IPS DF 6.9 (cell line): Measurements from ENCODE around the gene AKT3.
A peak's percentile ranks its signal among the peaks of the same experiment; 100 is the strongest.

Source experiments
- DNase-seq: peaks from one replicate; pipeline ENCODE4 v3.0.0-alpha.2; 2013; ENCODE audit warnings: low read depth, low spot score
- H3K27ac ChIP-seq: one replicate; pipeline ENCODE4 v1.5.1; 2013; ENCODE audit warnings: low read length, control low read depth
- H3K27me3 ChIP-seq: 2 replicates; pipeline ENCODE4 v1.6.1; 2013; ENCODE audit warnings: mild to moderate bottlenecking, low read length; ENCODE audit not compliant: control insufficient read depth, insufficient read depth
- H3K36me3 ChIP-seq: 2 replicates; pipeline ENCODE4 v1.6.1; 2013; ENCODE audit warnings: low read length; ENCODE audit not compliant: control insufficient read depth, insufficient read depth
- H3K4me1 ChIP-seq: 2 replicates; pipeline ENCODE4 v1.6.1; 2013; ENCODE audit warnings: low read length; ENCODE audit not compliant: control insufficient read depth, insufficient read depth
- H3K4me3 ChIP-seq: 2 replicates; pipeline ENCODE4 v1.5.1; 2013; ENCODE audit warnings: mild to moderate bottlenecking, low read length
- H3K9me3 ChIP-seq: 2 replicates; pipeline ENCODE4 v1.6.1; 2013; ENCODE audit warnings: low read length, inconsistent platforms; ENCODE audit not compliant: control insufficient read depth, insufficient read depth
- WGBS: extraction: QIAGEN DNeasy Blood & Tissue Kit; methylation state at CpG from one replicate; pipeline ENCODE4 v1.1.7; 2013; ENCODE audit warnings: mixed read lengths, missing lambda C conversion rate; ENCODE audit not compliant: insufficient read length, insufficient coverage; 5-methylcytosine and 5-hydroxymethylcytosine counted together

AKT3 gene

DNA sequence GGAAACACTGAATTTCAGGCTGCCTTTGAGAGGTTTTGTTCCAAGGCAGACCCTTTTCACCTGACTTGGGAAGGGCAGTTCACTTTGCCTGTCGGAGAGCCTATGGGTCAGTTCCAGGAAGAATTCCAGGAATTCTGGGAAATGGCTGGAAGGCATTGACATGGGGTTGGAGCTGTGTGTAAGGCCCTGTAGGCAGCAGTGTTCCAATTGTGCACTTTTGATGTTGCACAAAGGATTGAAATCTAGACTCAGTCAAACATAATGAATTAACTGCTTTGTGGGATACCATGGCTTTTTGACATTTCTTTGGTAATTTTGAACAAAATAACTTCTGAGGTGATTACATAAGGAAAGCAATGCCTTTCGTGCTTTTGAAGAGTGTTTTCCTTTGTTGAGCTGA is 409.6 kb downstream of the AKT3 start:
- Histone ChIP-seq H3K4me1 (0 out of 2 replicates have a peak, but pooled peaks cover 2% of the 10 kb centered on the region), H3K36me3 (no peaks in the 10 kb centered on the region), H3K9me3 (no peaks in the 10 kb centered on the region), H3K4me3 (no peak overlapping the region), H3K27me3 (no peaks in the 10 kb centered on the region), H3K27ac (no peak overlapping the region)
- no CpG with 5 or more reads among the region's 2 CpGs for WGBS
- DNase-seq = peak; percentile 27

DNA sequence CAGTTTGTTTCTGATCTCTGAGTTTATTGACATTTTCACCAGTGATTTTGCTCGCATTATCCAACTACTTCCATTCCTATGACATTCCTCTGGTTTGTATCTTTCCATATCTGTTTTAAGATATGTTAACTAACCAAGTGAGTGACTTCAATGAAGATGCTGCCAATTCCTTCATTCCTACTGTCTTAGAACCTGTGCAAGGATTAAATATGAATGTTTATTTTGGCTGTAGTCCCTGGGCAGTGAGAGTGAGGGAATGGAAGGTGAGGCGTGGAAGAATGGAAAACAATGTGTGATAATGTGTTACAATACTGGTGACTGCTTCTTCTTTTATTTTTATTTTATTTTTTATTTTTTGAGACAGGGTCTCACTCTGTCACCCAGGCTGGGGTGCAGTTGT is 411.2 kb downstream of the AKT3 start:
- Histone ChIP-seq H3K36me3 (no peaks in the 10 kb centered on the region), H3K9me3 (no peaks in the 10 kb centered on the region), H3K27me3 (no peaks in the 10 kb centered on the region), H3K4me1 (0 out of 2 replicates have a peak, but pooled peaks cover 2% of the 10 kb centered on the region), H3K27ac (no peak overlapping the region), H3K4me3 (no peak overlapping the region)
- WGBS = 100% methylated on average over 1 of the region's 2 CpGs
- no peak for DNase-seq
